C4-2B (cell line): ENCODE measurements around the gene GALE.

ENCODE experiments used
- CTCF ChIP-seq: fragments of 450-650 bp; conservative IDR thresholded peaks from 2 replicates; pipeline ENCODE4 v1.5.1; 2017; ENCODE audit warnings: mild to moderate bottlenecking
- ZFX ChIP-seq: fragments of 450-650 bp; IDR thresholded peaks from 2 replicates; pipeline ENCODE4 v1.6.1; 2017

- TF ChIP-seq CTCF (no peak), ZFX (no peak)
These were observed 8.2 kb downstream of the GALE start for GRCh38 chr1:23792151-23792945.
